GM18505 (cell line): Measurements from ENCODE around the gene PCDH8.
A peak's percentile ranks its signal among the peaks of the same experiment; 100 is the strongest.

Experiments
- ATAC-seq: cut with Tn5 transposase; IDR thresholded peaks from one replicate; pipeline ENCODE4 v1.9.1; 2021; ENCODE audit not compliant: unreplicated experiment
- POLR2A ChIP-seq: IDR thresholded peaks from 4 replicates; pipeline ENCODE4 v1.6.1; 2011; ENCODE audit warnings: borderline replicate concordance; ENCODE audit not compliant: insufficient read depth, insufficient read length; ENCODE audit errors: extremely low read depth

The PCDH8 gene, protein sequence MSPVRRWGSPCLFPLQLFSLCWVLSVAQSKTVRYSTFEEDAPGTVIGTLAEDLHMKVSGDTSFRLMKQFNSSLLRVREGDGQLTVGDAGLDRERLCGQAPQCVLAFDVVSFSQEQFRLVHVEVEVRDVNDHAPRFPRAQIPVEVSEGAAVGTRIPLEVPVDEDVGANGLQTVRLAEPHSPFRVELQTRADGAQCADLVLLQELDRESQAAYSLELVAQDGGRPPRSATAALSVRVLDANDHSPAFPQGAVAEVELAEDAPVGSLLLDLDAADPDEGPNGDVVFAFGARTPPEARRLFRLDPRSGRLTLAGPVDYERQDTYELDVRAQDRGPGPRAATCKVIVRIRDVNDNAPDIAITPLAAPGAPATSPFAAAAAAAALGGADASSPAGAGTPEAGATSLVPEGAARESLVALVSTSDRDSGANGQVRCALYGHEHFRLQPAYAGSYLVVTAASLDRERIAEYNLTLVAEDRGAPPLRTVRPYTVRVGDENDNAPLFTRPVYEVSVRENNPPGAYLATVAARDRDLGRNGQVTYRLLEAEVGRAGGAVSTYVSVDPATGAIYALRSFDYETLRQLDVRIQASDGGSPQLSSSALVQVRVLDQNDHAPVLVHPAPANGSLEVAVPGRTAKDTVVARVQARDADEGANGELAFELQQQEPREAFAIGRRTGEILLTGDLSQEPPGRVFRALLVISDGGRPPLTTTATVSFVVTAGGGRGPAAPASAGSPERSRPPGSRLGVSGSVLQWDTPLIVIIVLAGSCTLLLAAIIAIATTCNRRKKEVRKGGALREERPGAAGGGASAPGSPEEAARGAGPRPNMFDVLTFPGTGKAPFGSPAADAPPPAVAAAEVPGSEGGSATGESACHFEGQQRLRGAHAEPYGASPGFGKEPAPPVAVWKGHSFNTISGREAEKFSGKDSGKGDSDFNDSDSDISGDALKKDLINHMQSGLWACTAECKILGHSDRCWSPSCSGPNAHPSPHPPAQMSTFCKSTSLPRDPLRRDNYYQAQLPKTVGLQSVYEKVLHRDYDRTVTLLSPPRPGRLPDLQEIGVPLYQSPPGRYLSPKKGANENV

DNA sequence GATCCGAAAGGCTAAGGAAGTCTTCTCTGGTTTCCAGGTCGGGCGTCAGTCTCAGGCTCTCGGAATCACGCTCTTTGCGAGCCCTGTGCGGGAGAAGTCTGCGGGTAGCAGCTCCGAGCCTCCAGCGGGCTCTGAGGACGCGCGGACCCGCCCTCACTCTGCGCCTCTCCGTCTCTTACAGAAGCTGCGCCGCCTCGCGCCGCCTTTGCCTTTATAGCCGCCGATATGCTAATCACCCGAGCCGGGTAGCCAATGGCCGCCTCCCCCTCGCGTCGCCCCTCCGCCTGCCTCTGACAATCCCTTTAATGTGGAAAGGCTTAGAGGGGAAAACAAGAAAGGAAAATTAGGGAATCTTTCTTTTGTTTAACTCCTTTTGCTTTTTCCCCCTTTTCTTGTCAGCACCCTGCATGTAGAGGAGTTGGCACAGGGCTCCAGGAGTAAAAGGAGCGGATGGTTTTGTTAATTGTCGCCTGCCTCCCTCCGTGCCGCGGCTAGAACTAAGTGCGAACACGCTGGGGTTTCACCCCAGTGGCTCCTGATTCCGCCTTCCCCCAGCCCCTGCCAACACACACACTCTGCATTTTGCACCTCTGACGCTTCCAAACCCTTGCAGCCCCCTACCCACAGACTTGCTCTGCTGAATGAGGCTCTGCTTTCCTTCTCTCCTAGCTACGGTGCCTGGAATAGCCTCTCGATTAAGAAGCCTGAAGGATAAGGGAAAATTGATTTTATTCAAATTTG lies at the start of gene PCDH8:
PCDH8 (minus strand) TSS at position 186 of the 741 bp plus-strand sequence. CDS start 204 bp downstream, outside the sequence.
- ATAC-seq = no peak
- no peak for TF ChIP-seq POLR2A

DNA sequence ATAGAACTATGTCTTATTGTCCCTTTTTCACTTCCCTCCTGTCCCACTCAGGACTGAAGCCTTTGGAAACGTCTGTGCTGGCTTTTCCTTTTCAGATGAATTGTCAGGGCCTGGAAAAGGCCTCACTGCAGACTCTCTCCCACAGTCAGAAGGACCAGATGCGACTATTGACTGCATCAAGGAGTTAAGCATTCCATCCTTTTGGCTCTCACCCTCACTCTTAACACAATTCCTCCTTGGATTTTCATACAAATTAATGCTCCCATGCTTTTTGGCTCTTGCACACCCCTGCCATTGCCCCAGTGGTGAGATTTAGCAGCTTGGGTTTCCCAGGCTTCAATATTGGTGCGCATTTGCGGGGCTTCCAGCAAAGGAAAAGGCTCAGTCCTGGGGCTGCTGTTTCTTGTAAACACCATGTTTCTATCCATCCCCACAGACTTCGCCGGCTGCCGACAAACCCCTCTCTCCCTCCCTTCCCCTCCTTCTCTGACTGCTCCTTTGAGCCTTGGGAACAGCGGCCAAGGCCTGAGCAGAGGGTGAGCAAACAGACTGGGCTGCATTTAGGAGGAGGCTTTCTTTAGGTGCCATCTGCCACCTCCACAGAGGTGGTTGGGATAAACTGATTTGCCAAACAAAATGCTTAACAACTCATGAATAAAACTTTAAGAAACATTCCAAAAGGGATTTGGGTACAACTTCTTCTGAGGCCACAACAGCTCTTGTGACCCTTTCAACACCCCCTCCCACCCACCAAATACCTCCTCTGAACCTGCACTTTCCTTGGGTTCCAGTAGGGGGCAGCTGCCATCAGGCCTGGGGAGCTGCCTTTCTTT lies 48.6 kb upstream of the PCDH8 start:
- TF ChIP-seq POLR2A = no peak
- peak; percentile 56 for ATAC-seq

DNA sequence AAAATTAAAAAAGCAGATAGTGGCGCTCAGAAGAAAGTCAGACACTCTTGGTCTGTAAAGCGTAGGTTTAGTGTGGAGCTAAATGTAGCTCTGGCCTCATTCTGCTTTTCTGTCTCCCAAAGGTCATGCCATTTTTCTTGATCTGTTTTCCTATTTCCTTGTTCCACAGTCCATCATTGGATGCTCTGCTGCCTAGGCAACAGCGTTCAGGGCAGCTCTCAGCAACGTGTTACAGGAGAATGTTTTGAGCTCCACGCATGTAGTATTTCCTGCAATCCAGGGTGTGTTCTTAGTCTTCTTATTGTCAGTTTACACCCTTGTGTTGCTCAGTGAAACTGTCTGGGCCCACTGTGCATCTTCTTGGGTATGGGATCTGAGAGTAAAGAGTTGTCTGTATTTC lies 46.0 kb upstream of the PCDH8 start:
- no peak for ATAC-seq

DNA sequence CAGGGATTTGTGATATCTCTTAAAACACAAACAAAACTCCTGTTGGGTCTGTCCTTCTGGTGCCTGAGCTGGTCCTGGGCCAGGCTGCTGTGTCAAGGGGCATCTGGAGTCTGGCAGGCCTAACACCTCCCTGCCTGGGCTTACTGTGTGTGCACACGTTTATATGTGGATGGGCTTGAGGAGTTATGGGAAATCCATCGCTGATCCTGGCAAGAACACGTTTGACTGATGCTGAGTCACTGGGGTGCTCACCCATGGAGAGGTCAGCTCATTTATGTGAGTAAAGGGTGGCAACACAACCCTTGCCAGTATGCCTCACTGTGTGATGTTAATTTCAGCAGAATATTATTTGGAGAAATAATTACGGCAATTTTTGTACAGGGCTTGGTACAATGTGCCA lies 44.5 kb upstream of the PCDH8 start:
- ATAC-seq = no peak

More for the DNA sequence above, 46.0 kb upstream of the PCDH8 start:
- TF ChIP-seq POLR2A = no peak

DNA sequence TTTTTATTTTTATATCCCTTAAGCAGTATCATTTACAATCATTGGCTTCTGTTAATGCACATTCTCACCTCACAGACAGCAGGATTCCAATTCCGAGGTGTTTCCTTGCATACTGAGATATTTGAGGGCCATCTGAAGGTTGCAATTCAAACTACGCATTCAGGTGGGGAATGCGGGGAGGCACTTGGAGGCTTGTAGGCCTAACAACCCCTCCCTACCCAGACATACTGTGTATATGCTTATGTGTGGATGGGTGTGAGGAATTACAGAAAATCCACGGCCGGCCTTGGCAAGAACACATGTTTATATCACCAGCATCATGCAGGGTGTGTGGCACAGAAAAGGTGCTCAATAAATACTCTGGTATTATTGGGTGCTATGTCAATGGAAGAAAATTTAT lies 43.3 kb upstream of the PCDH8 start:
- no peak for TF ChIP-seq POLR2A
- no peak for ATAC-seq

More for the DNA sequence above, 44.5 kb upstream of the PCDH8 start:
- no peak for TF ChIP-seq POLR2A

DNA sequence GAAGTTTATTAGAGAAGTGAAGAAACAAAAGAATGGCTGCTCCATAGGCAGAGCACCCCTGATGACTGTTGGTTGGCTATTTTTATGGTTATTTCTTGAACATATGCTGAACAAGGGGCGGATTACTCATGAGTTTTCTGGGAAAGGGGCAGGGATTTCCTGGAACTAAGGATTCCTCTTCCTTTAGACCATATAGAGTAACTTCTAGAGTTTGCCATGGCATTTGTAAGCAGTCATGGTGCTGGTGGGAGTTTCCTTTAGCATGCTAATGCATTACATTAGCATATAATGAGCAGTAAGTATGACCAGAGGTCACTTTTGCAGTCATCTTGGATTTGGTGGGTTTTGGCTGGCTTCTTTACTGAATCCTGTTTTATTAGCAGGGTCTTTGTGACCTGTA lies 38.7 kb upstream of the PCDH8 start:
- TF ChIP-seq POLR2A = no peak
- ATAC-seq = no peak

DNA sequence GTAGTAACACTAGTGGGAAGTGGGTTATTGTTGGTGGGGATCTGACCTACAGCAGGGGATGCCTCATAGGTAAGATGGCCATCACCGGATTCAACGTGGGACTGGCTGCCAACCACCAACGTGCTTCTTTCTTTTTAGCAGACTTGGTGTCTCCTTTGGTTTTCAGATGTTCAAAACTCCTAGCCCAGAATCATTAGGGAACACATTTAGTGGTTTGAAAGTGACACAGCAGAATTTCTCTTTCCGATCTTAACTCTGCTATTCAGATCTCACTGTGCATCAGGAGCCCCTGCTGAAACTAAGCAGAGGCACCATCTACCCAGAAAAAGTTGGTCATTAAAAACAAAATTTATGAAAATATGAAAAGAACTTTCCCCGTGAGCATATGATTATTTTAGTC lies 36.7 kb upstream of the PCDH8 start:
- no peak for TF ChIP-seq POLR2A
- no peak for ATAC-seq

DNA sequence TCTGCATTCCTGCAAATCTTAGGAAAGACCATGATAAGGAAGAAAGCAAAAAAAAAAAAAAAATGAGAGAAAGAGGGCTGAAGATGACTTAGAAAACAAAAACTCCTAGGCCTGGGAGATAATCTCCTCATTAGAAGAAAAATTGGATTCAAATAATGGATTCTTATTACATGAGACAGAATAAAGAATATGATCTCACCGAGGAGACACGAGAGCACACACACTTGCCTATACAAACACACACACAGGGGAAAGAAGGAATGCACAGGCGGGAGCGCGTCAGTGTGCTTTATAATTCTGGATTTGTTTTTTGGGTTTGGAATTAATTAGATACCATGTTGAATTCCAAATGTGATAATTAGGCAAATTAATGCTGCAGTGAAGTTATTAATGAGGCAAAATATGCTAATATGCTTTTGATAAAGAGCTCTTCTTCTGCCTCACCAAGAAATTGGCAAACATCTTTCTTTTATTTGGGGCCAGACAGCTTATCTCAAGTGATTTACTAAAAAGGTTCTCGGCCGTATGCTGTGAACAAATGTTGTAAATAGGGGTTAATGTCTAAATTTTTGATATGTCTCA lies 36.1 kb upstream of the PCDH8 start:
- TF ChIP-seq POLR2A = no peak
- ATAC-seq = no peak

DNA sequence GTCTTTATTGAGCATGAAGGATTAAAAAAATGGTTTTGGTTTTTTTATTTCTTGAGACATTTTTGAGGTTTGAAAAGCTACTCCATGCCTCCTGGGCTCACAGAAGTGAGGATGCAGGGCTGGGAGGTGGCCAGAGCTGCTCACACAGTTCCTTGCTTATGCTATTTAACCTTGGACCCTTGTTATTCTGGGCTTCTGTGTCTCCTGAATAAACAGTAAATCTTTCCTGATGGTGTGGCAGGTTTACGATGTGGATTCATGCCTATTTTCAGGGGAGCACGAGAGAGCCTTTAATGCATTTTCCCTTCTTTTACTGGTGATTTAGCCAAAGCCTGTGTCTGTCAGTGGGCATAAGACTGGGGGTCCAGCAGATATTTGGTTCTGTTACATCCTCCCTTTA lies 34.3 kb upstream of the PCDH8 start:
- no peak for ATAC-seq
- TF ChIP-seq POLR2A = no peak

DNA sequence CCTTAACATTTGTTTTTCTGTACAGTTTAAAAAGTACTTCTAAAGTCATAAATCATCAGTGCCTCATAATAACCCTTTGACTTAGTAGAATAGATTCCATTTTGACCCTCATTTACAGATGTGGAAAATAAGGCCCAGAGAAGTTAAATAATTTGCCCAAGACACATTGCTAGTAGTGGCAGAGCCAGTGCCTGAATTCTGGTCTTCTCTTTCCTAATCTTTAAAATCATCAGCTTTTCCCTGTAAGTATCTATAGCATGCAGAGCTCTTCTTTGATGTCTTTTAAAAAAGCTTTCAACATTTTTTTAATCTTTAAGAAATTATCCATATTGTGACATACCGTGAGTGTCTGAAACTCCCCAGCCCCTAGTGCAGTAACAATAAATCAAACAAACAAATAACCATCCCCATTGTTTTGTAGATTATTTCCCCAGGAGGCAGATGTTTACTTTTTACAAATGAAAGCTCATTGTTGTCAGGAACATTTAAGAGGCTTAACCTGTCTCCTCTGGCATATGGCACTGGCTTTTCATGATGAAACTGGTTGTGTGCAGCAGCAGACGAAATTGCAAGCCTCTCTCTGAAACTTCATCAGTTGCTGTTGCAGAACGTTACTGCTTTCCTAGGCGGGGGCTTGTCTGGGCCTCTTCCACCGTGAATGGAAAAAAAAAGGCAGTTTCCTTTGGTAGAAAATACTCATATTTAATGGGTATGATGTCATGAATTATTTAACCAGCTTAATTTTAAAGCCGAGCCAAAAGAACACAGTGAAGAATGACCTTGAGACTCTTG lies 31.7 kb upstream of the PCDH8 start:
- no peak for TF ChIP-seq POLR2A
- ATAC-seq = no peak

DNA sequence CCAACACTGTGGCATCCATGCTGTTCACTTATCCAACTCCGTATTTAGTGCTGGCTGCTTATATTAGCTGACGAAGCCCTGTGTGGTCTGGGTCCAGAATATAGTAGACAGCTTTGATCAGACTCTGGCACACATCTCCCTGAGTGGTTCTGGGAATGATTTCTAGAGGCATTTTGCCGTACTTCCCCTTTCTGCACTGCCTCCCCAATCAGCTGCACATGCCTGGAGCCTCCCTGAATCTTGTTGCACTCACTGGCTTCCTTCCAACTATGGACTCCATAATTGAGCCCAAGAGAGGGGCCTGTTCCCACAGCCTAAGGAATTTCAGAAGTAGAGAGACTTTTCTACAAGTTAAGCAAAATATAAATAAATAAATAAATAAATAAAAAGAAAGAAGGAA lies 30.4 kb upstream of the PCDH8 start:
- no peak for ATAC-seq

More for the DNA sequence above, 30.4 kb upstream of the PCDH8 start:
- no peak for TF ChIP-seq POLR2A
